Renal pelvis (tissue), 4 donors: ENCODE measurements around the gene ITPRIPL2. TPM values are rescaled to one million over a fixed set of nuclear protein-coding genes. Genes with fewer than 3 reads are reported as not detected.

ENCODE experiments used
- DNase-seq: peaks from one replicate; pipeline ENCODE4 v3.0.0-alpha.2; 2013
- polyA plus RNA-seq, 3 donors: library from polyadenylated mRNA; unstranded; fragments of 120-200 nt; gene quantifications; one replicate each; pipeline ENCODE4 v1.2.1, GENCODE V29; 2013; ENCODE audit not compliant: insufficient read length in 3 of 3

ITPRIPL2 gene
- polyA plus RNA-seq, 3 donors, result 15.6 to 18.1 (median 16.9) TPM

DNA sequence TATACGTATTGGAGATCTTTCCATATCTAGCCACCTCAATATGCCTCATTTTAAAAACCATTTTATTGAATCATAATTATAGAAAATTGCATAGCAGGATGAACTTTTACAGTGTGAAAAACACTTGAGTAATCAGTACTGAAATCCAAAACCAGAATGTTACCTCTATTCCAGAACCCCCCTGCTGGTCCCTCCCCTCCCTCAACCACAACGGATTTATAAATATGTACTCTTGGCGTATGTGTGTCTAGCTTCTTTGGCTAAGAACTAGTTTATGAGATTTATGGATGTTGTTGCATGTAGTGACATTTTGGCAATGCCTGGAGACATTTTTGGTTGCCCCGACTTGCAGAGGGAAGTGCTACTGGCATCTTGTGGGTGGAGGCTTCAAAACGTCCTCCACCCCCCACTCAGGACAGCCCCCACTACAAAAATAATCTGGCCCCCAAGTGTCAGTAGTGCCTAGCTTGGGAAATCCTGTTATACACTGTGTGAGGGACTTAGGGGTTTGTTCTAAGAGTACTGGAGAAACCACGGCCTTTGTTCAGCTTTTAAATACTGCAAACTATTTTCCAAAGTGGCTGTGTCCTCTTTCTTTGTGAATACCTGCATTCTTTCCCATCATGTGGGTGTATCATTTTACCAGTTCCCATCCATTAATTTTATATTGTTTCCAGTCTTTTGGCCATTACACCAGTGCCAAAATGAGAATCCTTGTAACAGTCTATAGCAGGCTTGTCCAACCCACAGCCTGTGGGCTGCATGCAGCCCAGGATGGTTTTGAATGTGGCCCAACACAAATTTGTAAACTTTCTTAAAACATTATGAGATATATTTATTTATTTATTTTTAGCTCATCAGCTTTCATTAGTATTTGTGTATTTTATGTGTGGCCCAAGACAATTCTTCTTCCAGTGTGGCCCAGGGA, 23.7 kb downstream of the ITPRIPL2 start:
- DNase-seq, result no peak

DNA sequence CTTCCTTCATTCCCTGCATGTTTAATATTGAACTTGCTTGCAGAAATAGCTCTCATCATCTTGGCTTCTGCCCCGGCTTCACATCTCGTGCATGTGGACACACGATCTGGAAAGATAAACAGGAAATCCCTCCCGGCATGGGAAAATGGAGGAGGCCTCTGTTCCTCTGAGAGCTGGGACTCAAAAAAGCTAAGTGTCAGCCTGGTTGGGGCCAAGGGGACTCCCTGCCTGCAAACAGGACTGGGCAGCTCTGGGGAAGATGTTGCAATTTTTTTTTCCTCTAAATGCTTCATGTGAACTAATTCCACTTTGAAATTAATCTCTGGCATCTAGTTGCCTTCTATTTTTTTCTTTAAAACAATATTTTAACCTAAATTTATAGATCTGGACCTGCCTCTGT, 24.8 kb downstream of the ITPRIPL2 start:
- peak; percentile 72 for DNase-seq

DNA sequence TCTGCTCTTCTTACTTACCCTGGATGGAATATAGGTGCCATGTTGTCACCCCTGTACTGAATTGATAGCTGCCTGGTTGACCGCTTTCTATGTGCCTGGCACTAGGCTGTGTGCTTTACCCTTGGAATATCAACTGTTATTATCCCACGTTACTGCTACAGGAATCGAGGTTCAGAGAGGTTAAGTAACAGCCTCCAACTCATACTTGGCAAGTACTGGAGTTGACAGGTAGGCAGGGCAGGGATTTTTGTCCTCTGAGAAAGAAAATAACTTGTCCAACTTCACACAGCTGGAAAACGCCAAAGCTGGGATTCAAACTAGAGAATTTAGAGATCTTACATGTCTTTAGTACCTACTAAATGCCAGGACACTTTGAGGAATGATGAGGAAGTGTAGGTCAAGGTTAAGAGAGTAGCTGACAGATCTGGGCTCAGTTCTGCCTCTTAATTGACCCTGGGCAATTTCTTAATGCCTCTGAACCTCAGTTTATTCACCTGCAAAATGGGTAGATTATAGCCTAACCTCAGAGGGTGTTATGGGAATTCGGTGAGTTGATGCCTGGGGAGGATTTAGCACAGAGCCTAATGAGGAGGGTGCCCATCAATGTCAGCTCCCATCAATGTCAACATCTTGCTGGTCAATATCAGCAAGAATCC, 25.8 kb downstream of the ITPRIPL2 start:
- no peak for DNase-seq

- DNase-seq, result no peak
Observed at GRCh38 chr16:19140396-19140795, 26.6 kb downstream of the ITPRIPL2 start.

DNA sequence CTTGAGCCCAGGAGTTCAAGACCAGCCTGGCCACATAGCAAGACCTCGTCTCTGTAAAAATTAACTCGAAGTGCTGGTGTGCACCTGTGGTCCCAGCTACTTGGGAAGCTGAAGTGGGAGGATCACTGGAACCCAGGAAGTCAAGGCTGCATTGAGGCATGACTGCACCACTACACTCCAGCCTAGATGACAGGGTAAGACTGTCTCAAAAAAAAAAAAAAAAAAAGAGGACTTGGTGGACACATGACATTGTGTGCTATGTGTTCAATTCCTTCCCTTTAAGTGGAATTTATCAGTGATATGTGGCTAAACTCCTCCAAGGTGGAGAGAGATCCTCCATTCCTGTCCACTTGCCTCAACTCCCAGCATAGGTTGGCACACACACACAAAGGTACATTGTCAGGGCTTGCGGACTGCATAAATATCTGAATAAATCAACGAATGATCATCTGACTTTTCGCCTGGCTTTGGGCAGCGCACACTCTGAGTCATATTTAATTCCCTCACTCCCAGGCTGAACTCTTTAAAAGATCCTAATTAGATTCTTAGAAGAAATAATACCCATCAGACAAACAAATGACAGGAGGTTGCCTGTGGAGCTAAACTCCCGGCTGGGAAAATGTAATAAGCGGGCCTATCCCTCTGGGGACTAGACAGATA, 29.3 kb downstream of the ITPRIPL2 start:
- DNase-seq, result no peak

GRCh38 chr16:19143599-19143956, 29.8 kb downstream of the ITPRIPL2 start:
- no peak for DNase-seq

GRCh38 chr16:19145010-19145409, 31.2 kb downstream of the ITPRIPL2 start:
- no peak for DNase-seq

DNA sequence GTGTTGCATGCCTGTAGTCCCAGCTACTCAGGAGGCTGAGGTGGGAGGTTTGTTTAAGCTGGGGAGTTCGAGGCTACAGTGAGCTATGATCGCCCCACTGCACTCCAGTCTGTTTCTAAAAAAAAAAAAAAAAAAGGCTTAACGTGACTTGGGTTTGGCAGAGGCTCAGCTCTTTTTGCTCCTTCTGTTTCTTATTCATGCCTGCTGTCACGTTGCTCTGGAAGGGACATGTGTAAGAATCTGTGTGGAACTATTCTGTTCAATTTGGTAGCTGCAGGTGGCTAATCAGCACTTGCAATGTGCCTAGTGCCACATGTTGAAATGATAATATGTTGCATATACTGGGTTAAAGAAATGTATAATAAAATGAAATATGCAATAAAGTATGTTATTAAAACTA, 33.4 kb downstream of the ITPRIPL2 start:
- no peak for DNase-seq

GRCh38 chr16:19147627-19148026, 33.9 kb downstream of the ITPRIPL2 start:
- DNase-seq, result no peak

DNA sequence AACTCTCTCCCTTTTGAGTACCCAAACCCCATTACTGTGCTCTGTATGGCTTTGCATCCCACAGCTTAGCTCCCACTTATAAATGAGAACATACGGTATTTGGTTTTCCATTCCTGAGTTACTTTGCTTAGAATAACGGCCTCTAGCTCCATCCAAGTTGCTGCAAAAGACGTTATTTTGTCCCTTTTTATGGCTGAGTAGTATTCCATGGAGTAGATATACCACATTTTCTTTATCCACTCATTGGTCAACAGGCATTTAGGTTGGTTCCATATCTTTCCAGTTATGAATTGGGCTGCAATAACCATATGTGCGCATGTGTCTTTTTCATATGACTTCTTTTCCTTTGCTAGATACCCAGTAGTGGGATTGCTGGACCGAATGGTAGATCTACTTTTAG, 34.4 kb downstream of the ITPRIPL2 start:
- no peak for DNase-seq

GRCh38 chr16:19151310-19151709, 37.5 kb downstream of the ITPRIPL2 start:
- DNase-seq, result no peak

DNA sequence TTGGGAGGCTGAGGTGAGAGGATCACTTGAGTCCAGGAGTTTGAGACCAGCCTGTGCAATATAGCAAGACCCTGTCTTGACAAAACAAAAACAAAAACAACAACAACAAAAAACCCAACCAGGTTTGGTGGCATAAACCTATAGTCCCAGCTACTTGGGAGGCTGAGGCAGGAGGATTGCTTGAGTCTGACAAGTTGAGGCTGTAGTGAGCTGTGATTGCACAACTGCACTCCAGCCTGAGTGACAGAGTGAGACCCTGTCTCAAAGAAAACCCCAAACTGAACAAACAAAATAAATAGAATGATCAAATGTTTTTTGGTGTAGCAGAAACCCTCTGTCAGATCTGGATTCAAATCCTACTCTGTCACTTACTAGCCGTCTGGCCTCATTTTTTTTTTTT, 38.3 kb downstream of the ITPRIPL2 start:
- no peak for DNase-seq

GRCh38 chr16:19153876-19154275, 40.1 kb downstream of the ITPRIPL2 start:
- no peak for DNase-seq

GRCh38 chr16:19162085-19162484, 48.3 kb downstream of the ITPRIPL2 start:
- DNase-seq, result no peak

DNA sequence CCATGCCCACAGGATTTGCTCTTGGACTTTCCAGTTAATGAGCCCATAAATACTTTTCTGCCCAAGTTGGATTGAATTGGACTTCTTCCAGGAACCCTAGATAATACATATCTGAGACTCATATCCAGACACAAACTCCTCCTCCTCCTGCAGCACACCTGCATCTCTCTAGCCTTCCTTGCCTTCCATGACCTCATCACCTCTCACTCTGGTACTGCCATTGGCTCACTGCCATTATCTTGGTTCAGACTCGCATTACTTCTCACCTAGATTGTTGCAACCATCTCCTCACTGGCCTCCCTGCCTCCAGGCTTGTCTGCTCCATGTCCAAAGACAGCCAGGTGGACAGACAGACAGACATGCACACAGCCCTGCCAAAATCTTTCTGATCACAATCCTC, 49.5 kb downstream of the ITPRIPL2 start:
- DNase-seq, result no peak

- DNase-seq, result no peak
Observed at GRCh38 chr16:19164285-19164684, 50.5 kb downstream of the ITPRIPL2 start.

GRCh38 chr16:19165101-19165500, 51.3 kb downstream of the ITPRIPL2 start:
- DNase-seq, result no peak

GRCh38 chr16:19166500-19166899, 52.7 kb downstream of the ITPRIPL2 start:
- DNase-seq, result no peak

DNA sequence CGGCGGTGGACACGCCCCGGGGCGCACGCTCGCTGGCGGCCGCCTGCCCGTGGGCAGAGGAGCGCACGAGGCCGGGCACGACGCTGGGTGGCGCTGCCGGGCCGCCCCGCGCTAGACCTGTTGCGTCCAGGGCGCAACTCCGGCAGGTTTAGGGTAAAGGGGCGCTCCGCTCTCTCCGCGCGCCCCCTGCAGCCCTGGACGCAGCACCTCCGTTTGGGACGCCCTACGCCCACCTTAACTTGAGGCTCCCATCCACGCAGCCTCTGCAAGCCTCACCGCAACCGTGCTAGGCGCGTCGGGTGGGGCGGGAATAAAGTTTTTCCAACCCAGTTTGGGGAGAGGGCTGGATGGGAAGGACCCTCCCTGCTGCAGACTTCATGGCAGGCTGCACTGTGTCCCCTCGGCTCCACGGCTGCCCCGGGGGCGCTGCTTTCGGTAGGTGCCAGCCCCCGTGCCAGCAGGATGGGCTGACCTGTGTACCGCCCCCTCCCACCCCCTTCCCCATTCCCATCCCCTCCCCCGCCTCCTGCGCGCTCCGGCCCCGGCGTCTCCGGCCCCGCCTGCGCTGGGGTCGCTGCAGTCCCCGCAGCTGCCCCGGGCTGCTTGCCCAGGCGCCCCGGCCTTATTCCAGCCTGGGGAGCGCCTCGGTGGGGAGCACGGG, 54.1 kb downstream of the ITPRIPL2 start, which contains the start of gene SYT17:
TSS of gene SYT17 (plus strand) at position 531 of the 661 bp plus-strand sequence. CDS start 407 bp downstream, outside the sequence.
- DNase-seq, result peak; percentile 69

- DNase-seq, result peak; percentile 33
Observed at GRCh38 chr16:19168371-19169081, 54.8 kb downstream of the ITPRIPL2 start.

GRCh38 chr16:19169082-19169639, 55.4 kb downstream of the ITPRIPL2 start:
- no peak for DNase-seq
